C4-2B (cell line): ENCODE results near the gene ADGRA3.

Experiments
- ZFX ChIP-seq: fragments of 450-650 bp; IDR thresholded peaks from 2 replicates; pipeline ENCODE4 v1.6.1; 2017
- TF ChIP-seq, protein P1 (sequence below): fragments of 450-650 bp; conservative IDR thresholded peaks from 2 replicates; pipeline ENCODE4 v1.5.1; 2017; ENCODE audit warnings: mild to moderate bottlenecking

DNA sequence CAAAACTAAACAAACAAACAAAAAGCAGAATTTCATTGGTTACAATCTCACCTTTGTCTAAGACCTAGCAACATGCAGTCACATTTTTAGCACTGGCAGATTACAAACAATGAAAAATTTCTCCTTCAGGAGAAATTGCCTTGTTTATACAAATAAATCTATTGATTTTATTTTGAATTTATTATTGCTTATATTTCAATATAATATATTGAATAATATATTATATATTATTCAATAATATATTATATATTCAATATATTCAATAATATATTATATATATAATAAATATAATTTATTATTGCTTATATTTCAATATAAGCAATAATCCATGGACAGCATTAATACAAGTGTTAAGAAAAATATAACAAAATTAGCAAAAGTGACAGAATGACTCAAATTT lies 131.7 kb downstream of the ADGRA3 start:
- TF ChIP-seq, protein P1, sequence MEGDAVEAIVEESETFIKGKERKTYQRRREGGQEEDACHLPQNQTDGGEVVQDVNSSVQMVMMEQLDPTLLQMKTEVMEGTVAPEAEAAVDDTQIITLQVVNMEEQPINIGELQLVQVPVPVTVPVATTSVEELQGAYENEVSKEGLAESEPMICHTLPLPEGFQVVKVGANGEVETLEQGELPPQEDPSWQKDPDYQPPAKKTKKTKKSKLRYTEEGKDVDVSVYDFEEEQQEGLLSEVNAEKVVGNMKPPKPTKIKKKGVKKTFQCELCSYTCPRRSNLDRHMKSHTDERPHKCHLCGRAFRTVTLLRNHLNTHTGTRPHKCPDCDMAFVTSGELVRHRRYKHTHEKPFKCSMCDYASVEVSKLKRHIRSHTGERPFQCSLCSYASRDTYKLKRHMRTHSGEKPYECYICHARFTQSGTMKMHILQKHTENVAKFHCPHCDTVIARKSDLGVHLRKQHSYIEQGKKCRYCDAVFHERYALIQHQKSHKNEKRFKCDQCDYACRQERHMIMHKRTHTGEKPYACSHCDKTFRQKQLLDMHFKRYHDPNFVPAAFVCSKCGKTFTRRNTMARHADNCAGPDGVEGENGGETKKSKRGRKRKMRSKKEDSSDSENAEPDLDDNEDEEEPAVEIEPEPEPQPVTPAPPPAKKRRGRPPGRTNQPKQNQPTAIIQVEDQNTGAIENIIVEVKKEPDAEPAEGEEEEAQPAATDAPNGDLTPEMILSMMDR: no peak
- no peak for TF ChIP-seq ZFX
